Kidney tubule cell (primary cell): Measurements from ENCODE around the gene CYTH4.
"Not testable (repeated sequence)": the region's sequence is repeated elsewhere in the genome, so short reads cannot be mapped to it uniquely, and the experiment has no call there.

Experiments used
- DNase-seq: peaks from one replicate; pipeline ENCODE4 v3.0.0-alpha.2; 2018; ENCODE audit warnings: low spot score

Gene CYTH4

DNA sequence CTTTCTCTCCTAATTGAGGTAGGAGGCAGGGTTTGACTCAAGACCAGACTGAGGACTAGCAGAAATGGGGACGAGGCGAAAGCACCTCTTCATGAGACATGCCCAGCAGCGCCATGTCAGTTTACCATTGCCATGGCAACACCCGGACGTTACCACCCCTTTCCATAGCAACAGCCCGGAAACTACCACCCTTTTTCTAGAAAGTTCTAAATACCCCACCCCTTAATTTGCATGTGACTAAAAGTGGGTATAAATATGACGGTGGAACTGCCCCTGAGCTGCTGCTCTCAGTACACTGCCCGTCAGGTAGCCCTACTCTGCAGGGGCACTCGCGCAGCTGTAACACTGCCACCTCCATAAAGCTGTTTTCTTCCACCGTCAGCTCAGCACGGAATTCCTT is 32.3 kb upstream of the CYTH4 start:
- no peak for DNase-seq

DNA sequence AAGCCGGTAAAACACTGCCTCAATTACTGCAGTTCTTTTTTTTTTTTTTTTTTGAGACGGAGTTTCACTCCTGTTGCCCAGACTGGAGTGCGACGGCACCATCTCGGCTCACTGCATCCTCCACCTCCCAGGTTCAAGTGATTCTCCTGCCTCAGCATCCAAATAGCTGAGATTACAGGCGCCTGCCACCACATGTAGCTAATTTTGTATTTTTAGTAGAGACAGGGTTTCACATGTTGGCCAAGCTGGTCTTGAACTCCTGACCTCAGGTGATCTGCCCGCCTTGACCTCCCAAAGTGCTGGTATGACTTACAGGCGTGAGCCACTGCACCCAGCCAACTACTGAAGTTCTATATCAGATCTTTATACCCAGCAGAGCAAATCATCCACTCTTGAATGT is 30.5 kb upstream of the CYTH4 start:
- not testable (repeated sequence) for DNase-seq

DNA sequence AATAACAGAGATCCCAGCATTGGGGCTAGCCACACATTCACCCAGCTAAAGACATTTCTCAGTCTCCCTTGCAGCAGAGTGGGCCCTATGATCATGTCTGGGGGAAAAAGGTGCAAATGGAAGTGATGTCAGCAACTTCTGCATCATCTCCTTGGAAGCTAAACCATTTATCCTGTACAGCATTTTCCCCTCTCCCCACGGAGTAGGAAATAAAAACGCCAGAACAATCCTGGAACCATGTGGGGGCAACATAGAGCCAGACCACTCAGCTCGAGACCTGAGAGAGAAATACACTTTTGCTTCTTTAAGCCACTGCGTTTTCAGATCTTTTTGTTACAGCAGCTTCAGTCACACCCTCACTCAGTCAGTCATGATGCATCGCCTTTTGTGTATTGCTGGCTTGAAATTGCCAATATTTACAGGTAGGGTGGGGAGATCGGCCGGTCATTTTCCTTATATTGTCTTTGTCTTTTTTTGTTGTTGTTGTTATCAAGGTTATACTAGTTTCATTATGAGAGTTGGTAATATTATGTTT is 29.1 kb upstream of the CYTH4 start:
- no peak for DNase-seq

DNA sequence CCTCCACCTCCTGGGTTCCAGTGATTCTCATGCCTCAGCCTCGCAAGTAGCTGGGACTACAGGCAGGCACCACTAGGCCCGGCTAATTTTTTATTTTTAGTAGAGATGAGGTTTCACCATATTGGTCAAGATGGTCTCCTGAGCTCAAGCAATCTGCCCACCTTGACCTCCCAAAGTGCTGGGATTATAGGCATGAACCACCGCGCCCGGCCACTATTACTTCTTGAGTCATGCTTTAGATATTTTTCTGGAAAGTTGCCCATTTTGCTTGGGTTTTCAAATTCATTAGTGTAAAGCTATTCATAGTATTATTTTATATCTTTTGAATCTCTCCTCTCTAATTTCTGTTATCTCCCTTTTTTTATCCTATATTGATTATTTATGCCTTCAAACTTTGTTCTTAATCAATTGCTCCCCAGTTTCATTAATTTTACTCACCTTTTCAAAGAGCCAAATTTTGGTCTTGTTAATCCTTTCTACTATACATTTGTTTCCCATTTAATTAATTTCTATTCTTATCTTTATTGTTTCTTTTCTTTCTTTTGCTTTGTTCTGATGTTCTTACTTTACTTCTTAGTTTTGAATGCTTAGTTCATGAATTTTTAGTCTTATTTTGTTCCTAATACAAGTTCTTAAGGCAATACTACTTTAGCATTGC is 28.0 kb upstream of the CYTH4 start:
- peak; percentile 74 for DNase-seq

DNA sequence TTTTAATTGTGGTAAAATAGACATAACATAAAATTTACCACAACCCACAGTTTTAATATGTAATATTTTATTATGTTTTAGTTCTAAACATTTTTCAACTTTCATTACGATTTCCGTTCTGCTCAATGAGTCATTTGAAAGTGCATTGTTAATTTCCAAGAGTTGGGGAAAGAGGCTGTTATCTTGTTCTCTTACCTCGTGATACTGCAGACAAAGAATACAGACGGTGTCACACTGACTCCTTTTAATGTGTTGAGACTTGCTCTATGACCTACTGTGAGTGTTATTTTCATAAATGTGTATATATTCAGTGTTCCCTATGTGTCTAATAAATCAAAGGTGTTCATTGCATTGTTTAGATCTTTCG is 27.5 kb upstream of the CYTH4 start:
- no peak for DNase-seq

DNA sequence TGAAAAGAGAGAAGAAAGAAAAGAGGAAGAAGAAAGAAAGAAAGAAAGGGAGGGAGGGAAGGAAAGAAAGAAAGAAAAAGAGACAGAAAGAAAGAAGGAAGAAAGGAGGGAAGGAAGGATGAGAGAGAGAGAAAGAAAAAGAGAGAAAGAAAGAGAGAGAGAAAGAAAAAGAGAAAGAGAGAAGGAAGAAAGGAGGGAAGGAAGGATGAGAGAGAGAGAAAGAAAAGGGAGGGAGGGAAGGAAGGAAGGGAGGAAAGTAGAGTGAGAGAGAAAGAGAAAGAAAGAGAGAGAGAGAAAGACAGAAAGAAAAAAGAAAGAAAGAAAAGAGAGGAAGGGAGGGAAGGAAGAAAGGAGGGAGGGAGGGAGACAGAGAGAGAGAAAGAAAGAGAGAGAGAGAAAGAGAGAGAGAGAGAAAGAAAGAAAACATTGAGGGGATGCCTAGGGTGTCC is 26.7 kb upstream of the CYTH4 start:
- no peak for DNase-seq

DNA sequence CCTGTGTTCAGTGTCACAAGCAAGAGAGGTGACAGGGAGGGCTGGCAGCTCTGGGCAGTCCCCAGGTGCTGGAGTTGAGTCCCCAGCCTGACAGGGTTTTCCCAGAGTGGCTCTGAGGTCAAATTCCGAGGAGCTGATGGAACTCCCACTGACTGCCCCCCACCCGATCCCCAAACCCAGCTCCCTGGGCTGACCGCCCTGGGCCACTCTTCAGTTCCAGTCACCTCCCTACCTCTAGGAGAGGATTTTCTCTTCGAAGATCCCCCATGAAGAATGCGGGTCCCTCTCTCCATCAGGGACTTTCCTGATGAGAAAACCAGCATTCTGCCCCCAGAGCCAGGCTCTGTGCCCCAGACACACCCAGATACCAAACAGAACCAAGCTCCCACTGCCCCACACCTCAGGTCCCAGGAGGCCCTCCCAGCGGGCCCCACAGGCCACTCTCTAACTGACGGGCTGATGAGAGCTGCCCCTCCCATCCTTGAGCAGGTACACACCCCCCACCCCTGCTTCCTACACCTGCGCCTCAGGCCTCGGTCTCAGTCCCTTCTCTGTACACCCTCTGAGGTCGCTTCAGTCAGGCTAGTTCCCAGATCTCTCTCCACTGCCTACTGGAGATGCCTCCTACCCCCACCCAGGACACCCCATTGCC is 26.1 kb upstream of the CYTH4 start:
- no peak for DNase-seq

DNA sequence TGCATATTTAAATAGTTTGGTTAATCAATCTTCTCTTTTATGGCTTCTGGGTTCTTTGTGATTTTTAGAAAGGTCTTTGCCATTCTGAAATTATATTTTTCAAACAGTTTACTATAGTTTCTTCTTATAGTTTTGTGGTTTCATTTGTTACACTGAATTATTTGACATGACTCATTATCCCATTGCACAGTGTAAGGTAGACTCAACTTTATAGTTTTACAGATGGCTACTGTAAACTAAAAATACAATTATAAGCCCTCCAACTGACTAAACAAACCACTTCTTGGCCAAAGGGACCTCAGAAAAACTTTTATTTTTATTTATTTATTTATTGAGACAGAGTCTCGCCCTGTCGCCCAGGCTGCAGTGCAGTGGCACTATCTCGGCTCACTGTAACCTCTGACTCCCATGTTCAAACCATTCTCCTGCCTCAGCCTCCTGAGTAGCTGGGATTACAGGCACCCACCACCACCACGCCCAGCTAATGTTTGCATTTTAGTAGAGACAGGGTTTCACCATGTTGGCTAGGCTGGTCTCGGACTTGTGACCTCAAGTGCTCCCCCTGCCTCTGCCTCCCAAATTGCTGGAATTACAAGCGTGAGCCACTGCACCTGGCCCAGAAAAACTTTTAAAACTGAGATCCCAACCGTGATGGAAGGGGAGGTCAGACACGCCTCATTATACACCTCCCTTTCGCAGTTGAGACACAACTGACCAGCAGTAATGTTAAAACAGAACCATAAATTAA is 24.1 kb upstream of the CYTH4 start:
- DNase-seq, result no peak

DNA sequence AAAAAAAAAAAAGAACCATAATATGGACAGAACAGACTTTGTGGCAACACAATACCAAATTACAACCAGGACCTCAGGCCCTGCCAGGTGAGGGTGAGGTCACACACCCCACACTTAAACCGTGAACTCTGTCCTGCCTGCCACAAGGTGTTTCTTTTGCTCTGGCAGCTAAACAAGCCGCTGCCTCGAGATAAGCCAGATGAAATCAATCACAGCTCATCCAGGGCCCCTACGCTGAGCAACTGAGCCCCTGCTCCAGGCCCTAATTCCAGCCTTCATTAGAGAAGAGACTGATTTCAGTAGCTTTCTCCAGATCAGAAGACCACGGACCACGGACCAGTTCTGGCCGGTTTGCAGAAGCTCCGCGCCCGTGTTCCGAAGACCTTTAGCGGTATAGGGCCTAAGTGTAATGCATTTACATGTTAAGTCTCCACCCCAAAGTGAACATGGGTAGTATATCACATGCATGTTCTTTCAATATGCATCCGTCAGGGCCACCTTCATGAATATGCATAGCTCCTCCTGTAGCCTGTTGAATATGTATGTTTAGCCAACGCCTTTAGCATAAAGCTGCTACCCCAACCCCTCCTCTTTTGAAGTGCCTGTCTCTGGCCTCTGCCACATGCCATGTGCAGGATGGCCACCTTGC is 23.4 kb upstream of the CYTH4 start:
- DNase-seq, result no peak

DNA sequence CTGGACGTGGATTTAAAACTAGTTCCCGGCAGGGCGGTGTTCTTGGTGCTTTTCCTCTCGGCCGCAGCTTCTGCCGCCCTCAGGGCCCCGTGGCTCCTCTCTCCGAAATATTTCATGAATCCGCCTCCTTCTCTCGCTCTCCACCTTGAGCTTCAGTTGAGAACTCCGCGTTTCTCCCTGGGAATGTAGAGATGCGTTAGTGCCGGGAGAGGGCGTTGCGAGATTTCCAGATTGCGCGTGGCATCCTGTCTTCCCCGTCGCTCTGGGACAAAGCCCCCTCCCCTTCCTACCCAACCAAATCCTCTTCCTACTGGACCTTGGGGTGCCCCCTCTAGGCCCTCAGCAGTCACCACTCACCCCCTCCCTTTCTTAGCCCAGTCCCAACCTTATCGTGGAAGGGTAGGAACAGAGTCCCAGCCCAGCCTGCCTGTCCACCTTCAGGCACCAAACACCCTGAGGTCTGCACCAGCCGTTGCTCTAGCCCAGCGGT is 22.7 kb upstream of the CYTH4 start:
- peak; percentile 48 for DNase-seq

DNA sequence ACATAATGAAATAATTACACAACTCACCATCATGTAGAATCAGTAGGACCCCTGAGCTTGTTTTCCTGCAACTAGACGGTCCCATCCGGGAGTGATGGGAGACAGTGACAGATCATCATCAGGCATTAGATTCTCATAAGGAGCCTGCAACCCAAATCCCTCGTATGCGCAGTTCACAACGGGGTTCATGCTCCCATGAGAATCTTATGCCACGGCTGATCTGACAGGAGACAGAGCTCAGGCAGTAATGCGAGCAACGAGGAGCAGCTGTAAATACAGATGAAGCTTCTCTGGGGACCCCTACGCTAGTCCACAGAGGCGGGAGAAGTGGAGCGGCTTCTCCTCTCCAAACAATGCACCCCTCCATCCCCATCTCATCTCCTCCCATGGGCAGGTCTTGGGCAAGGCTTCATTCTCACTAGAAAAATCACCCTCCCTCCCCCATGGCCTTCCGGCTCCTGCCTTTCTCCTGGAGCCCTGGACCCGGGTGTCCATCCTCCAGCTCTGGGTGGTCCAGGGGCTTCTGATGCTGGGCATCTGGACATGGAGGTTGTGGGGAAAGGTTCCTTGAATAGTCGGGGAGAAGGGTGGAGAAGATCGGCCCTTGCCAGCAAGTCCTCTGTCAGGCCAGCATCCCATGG is 22.0 kb upstream of the CYTH4 start:
- no peak for DNase-seq

DNA sequence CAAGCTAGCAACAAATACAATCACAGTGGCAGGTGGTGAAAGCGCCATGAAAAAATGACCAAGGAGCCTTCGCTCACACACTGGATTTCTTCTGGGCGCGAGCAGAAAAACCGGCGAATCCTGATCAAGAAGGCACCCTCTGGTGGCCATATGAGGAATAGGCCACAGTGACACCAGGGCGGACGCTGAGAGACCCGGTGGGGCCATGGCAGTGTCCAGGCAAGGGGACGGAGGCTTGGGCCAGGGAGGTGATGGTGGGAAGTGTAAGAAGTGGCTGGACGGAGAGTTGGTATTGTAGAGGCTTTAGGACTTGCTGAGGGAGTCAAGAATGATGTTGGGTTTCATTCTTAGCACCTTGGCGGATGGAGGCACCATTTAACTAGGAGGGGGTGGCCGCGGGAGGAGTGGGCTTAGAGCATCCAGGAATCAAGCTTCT is 21.4 kb upstream of the CYTH4 start:
- peak; percentile 63 for DNase-seq

DNA sequence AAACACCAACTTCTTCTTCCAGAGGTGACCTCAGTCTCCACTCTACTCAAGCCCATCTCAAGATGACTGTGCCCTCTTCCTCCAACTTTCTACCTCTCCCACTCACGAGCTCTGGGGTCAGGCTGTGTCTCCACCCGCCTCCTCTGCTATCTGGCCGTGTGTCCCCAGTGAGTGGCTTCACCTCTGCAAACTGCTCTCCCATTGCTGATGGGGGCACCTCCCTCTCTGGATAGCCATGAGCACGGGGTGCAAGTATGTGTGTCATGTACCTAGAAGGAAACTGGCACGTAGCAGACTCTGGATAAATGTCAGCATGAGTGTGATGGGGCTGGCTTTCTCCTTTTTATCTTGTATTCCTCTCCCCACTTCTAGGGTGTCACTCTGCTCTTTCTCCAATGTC is 20.0 kb upstream of the CYTH4 start:
- no peak for DNase-seq

DNA sequence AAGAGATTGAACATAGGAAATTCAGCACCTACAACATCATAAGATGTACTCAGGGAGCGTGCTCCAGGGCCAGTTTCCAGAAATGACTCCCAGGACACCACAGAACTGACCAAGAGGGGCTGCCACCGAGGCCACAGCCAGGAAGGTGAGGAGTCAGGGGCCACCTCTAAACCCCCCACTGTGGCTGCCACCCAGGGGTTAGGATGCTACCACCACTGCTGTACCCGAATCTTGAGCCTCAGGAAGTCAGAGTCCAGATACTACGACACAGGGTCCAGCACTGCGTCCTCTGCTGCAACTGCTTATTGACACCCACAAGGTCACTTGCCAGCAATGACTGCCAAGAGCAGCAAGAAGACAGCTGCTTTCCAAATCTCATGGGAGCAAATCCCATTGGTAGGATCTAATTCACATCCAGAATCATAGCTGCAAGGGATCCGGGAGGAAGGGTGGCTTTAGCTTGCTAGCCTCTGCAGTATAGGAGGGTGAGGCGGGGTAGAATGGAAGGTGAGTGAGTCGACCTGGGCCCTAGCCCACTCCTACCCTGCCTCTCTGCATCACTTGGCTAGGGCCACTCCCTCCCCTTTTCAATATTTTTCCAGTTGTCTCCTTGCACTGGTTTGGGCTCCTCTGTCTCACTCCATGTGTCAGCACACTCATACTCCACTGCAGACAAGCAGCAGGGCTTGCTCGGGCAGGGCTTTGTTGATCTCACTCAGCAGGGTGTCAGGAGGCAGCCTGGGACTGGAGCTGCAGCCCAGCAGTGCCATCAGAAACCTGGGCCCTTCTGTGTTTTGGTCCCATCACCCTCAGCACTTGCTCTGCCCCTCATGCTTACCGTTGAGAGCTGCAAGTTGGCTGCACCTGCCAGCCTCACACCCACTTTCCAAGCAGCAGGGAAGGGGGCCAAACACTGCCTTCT is 18.1 kb upstream of the CYTH4 start:
- no peak for DNase-seq

DNA sequence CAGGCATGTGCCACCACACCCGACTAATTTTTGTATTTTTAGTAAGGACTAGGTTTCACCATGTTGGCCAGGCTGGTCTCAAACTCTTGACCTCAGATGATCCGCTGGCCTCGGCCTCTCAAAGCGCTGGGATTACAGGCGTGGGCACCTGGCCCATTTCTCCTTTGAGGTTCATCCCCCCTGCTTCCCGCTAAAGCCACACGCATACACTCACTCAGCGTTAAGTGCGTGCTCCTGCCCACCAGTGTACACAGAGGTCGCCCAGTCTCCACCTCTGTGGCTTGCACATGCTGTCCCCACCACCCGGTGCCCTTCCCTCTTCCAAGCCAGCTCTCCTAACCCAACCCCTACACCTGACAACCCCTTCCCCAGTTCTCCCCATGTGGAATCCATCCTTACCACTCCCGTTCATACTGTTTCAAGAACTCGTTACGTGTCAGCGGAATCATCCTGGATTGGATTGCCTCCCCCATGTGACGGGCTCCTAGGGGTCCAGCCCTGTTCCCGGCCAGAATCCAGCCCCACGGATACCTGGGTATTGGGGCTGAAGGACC is 15.7 kb upstream of the CYTH4 start:
- no peak for DNase-seq

DNA sequence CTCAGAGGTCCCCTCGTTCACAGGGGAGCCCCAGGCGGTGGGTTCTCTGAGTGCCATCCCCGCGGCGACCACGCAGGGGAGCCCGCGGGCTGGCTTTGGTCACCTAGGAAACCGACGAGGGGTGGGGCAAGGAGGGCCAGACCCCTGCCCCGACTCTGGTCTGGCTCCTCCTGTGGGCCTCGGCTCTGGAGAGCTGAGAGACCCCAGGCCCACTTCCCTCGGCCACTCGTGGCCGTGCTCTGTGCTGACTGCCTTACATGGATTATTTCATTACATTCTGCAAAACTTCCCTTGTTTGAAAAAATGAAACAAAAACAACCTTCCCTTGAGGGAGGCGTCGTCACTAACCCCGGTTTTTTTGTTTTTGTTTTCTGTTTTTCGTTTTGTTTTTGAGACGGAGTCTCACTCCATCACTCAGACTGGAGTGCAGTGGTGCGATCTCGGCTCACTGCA is 15.1 kb upstream of the CYTH4 start:
- peak; percentile 32 for DNase-seq

DNA sequence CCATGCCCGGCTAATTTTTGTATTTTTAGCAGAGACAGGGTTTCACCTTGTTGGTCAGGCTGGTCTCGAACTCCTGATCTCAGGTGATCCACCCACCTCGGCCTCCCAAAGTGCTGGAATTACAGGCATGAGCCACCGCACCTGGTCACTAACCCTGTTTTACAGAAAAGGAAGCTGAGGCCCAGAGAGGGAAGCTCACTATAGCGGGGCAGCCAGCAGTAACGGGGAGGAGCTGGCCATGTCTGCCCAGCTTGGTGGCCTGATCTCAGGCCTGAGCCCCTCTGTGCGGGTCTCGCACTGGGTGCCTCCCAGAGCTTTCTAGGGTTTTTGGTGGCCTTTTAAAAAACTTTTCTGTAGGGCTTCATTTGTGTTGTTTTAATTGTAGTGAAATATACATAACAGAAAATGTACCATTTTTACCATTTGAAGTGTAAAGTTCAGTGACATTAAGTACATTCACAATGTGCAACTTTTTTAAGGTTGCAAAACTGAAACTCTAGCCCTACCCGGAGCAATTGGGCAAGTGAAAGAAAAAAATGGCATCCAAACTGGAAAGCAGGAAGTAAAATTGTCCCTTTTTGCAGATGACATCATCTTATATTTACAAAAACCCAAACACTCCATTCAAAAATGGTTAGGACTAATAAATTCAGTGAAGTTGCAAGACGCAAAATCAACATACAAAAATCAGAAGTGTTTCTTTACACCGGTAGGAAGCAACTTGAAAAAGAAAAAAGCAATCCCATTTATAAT is 14.5 kb upstream of the CYTH4 start:
- DNase-seq, result no peak

DNA sequence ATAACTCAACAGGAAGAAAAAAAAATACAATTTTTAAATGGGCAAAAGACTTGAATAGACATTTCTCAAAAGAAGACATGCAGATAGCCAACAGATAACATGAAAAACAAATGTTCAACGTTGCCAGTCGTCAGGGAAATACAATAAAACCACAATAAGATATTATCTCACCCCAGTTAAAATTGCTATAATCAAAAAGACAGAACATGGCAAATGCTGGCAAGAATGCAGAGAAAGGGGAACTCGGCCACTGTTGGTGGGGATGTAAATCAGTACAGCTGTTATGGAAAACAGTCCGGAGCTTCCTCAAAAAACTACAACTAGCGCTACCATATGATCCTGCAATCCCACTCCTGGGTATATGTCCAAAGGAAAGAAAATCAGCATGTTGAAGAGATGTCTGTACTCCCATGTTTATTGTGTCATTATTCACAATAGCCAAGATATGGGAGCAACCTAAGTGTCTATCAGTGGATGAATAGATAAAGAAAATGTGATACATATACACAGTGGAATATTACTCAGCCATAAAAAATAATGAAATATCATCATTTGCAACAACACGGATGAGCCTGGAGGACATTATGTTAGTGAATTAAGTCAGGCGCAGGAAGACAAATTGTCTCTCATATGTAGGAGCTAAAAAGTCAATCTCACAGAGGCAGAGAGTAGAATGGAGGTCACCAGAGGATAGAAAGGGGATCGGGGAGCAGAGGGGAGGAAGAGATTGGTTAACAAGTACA is 12.2 kb upstream of the CYTH4 start:
- no peak for DNase-seq
